Keratinocyte (primary cell): Measurements from ENCODE around the gene NOP16. TPM values are rescaled to one million over a fixed set of nuclear protein-coding genes. Genes with fewer than 3 reads are reported as not detected.
A peak's percentile ranks its signal among the peaks of the same experiment; 100 is the strongest.

Source experiments
- DNase-seq: peaks from one replicate; pipeline ENCODE4 v3.0.0-alpha.2; 2011; ENCODE audit warnings: low read depth, missing footprints, low spot score
- FAIRE-seq: peaks from 2 replicates; lab custom pipeline; 2011; peaks lifted over from hg19 to GRCh38; lab: Jason Lieb, UNC
- H2AFZ ChIP-seq: 2 replicates; pipeline ENCODE4 v1.6.0; 2012; ENCODE audit warnings: low read length, control low read depth, inconsistent platforms; ENCODE audit not compliant: control insufficient read depth
- H3K27ac ChIP-seq: 2 replicates; pipeline ENCODE4 v1.5.1; 2011; ENCODE audit warnings: low read length; ENCODE audit not compliant: control insufficient read depth, insufficient read depth
- H3K27me3 ChIP-seq: 3 replicates; pipeline ENCODE4 v1.6.0; 2011; ENCODE audit warnings: low read length; ENCODE audit not compliant: control insufficient read depth, insufficient read depth; ENCODE audit errors: extremely low read depth
- H3K36me3 ChIP-seq, 2 experiments: 2 replicates in 1 of 2; 3 replicates in 1 of 2; pipeline ENCODE4 v1.5.1; 2011; ENCODE audit warnings: low read length in 2 of 2, mild to moderate bottlenecking in 1 of 2; ENCODE audit not compliant: control insufficient read depth in 2 of 2, insufficient read depth in 2 of 2; ENCODE audit errors: extremely low read depth in 1 of 2
- H3K4me1 ChIP-seq: 3 replicates; pipeline ENCODE4 v1.5.1; 2011; ENCODE audit warnings: low read length; ENCODE audit not compliant: control insufficient read depth, insufficient read depth; ENCODE audit errors: extremely low read depth
- H3K4me2 ChIP-seq: 3 replicates; pipeline ENCODE4 v1.6.0; 2011; ENCODE audit warnings: low read depth, low read length; ENCODE audit not compliant: control insufficient read depth, insufficient read depth; ENCODE audit errors: extremely low read depth
- H3K4me3 ChIP-seq, 3 experiments: fragments of 200-600 bp in 1 of 3; sonication (generic) in 1 of 3; 2 replicates in 2 of 3; 3 replicates in 1 of 3; pipeline ENCODE4 v1.5.1; 2011 to 2016; ENCODE audit warnings: low read length in 3 of 3, mild to moderate bottlenecking in 3 of 3, control low read depth in 2 of 3, inconsistent platforms in 1 of 3, low read depth in 1 of 3, mixed read lengths in 1 of 3, mixed run types in 1 of 3, moderate library complexity in 1 of 3; ENCODE audit not compliant: control insufficient read depth in 2 of 3, insufficient read depth in 2 of 3; ENCODE audit errors: extremely low read depth in 1 of 3
- H3K79me2 ChIP-seq: 2 replicates; pipeline ENCODE4 v1.6.0; 2012; ENCODE audit warnings: low read length; ENCODE audit not compliant: control insufficient read depth, insufficient read depth
- H3K9ac ChIP-seq: 3 replicates; pipeline ENCODE4 v1.6.0; 2011; ENCODE audit warnings: low read length; ENCODE audit not compliant: control insufficient read depth, insufficient read depth; ENCODE audit errors: extremely low read depth
- H3K9me1 ChIP-seq: 3 replicates; pipeline ENCODE4 v1.6.0; 2011; ENCODE audit warnings: low read length; ENCODE audit not compliant: control insufficient read depth, insufficient read depth; ENCODE audit errors: extremely low read depth
- H3K9me3 ChIP-seq: 2 replicates; pipeline ENCODE4 v1.5.1; 2012; ENCODE audit warnings: low read depth, low read length; ENCODE audit not compliant: control insufficient read depth
- H4K20me1 ChIP-seq: 3 replicates; pipeline ENCODE4 v1.6.0; 2011; ENCODE audit warnings: low read length; ENCODE audit not compliant: control insufficient read depth, insufficient read depth; ENCODE audit errors: extremely low read depth
- EZH2 ChIP-seq: IDR thresholded peaks from one replicate; pipeline ENCODE4 v1.6.1; 2012; ENCODE audit warnings: inconsistent platforms, mild to moderate bottlenecking, low read length, moderate library complexity
- dilution Hi-C: fragments of 300-500 bp; cut with MboI; formaldehyde crosslinking; loops from one replicate; pipeline ENCODE4 v1.7.0; 2020; ENCODE audit warnings: low sequenced_read_pairs; ENCODE audit not compliant: extremely low pct_ligation_motif_present
- polyA plus RNA-seq, 5 experiments: library from polyadenylated mRNA; depleted of rRNA in 3 of 5; stranded (reverse) in 3 of 5; stranded (forward) in 1 of 5; unstranded in 1 of 5; fragments of >200 nt; gene quantifications; 1 replicate in 1 of 5; 2 replicates in 3 of 5; 3 replicates in 1 of 5; pipeline versions ENCODE4 v1.2.1 to v1.2.3, GENCODE V29; 2011 to 2012; ENCODE audit warnings: missing spikeins in 2 of 5, low read depth in 1 of 5, low replicate concordance in 1 of 5
- TF ChIP-seq, protein P1 (sequence below), 3 experiments: IDR thresholded peaks in 1 of 3; conservative IDR thresholded peaks in 1 of 3; optimal IDR thresholded peaks in 1 of 3; 2 replicates in 2 of 3; 3 replicates in 1 of 3; pipeline versions ENCODE3 to v1.5.1; 2011; ENCODE audit warnings: low read length in 3 of 3, mild to moderate bottlenecking in 3 of 3, moderate library complexity in 2 of 3, control low read depth in 1 of 3, inconsistent platforms in 1 of 3; ENCODE audit not compliant: insufficient read depth in 2 of 3; ENCODE audit errors: extremely low read depth in 1 of 3

NOP16 gene
- polyA plus RNA-seq, 1 donor (not counting 4 experiments of a cell fraction or from before 2014, with no cell fraction given), result 96.7 TPM

- peaks cover 60% of the 10 kb centered on the region for H3K79me2 ChIP-seq
- no peak overlapping the region for H3K4me3 ChIP-seq
Measured at GRCh38 chr5:176359658-176360057, 28.7 kb downstream of the NOP16 start.

GRCh38 chr5:176356179-176356566, 32.2 kb downstream of the NOP16 start:
- TF ChIP-seq EZH2, result no peak
- TF ChIP-seq, protein P1, sequence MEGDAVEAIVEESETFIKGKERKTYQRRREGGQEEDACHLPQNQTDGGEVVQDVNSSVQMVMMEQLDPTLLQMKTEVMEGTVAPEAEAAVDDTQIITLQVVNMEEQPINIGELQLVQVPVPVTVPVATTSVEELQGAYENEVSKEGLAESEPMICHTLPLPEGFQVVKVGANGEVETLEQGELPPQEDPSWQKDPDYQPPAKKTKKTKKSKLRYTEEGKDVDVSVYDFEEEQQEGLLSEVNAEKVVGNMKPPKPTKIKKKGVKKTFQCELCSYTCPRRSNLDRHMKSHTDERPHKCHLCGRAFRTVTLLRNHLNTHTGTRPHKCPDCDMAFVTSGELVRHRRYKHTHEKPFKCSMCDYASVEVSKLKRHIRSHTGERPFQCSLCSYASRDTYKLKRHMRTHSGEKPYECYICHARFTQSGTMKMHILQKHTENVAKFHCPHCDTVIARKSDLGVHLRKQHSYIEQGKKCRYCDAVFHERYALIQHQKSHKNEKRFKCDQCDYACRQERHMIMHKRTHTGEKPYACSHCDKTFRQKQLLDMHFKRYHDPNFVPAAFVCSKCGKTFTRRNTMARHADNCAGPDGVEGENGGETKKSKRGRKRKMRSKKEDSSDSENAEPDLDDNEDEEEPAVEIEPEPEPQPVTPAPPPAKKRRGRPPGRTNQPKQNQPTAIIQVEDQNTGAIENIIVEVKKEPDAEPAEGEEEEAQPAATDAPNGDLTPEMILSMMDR (optimal IDR thresholded peaks at IDR 0.05 in 1 of 3, IDR thresholded peaks at IDR 0.05 in 1 of 3, conservative IDR thresholded peaks at IDR 0.05 in 1 of 3; ENCODE audit: extremely low read depth in 1 of 3, insufficient read depth in 2 of 3, low read length in 3 of 3), result no peak
- H3K79me2 ChIP-seq, result peaks cover 75% of the 10 kb centered on the region
- H2AFZ ChIP-seq, result no peak overlapping the region
- H3K9ac ChIP-seq, result no peak overlapping the region
- no peaks in the 10 kb centered on the region for H3K9me3 ChIP-seq
- no peak overlapping the region for H3K4me3 ChIP-seq
- no peak for DNase-seq
- no peaks in the 10 kb centered on the region for H3K9me1 ChIP-seq
- H3K27me3 ChIP-seq, result no peaks in the 10 kb centered on the region
- H3K36me3 ChIP-seq, result peaks cover 26 to 30% of the 10 kb centered on the region in 2 experiments
- H3K4me1 ChIP-seq, result peaks cover 6% of the 10 kb centered on the region
- dilution Hi-C loops, result no loop called here
- H4K20me1 ChIP-seq, result peaks cover 2% of the 10 kb centered on the region
- H3K27ac ChIP-seq, result no peak overlapping the region
- no peak for FAIRE-seq
- H3K4me2 ChIP-seq, result no peak overlapping the region

More at GRCh38 chr5:176359658-176360057, 28.7 kb downstream of the NOP16 start:
- no peaks in the 10 kb centered on the region for H3K9me3 ChIP-seq
- DNase-seq, result no peak
- H3K4me1 ChIP-seq, result peaks cover 11% of the 10 kb centered on the region
- no peak overlapping the region for H3K27ac ChIP-seq
- dilution Hi-C loops, result no loop called here
- peaks cover 16 to 18% of the 10 kb centered on the region in 2 experiments for H3K36me3 ChIP-seq
- H3K27me3 ChIP-seq, result no peaks in the 10 kb centered on the region
- H2AFZ ChIP-seq, result no peak overlapping the region
- H3K4me2 ChIP-seq, result peak overlapping the region; percentile 11
- no peak for FAIRE-seq
- H3K9ac ChIP-seq, result no peak overlapping the region
- no peaks in the 10 kb centered on the region for H3K9me1 ChIP-seq
- TF ChIP-seq, protein P1 (optimal IDR thresholded peaks at IDR 0.05 in 1 of 3, IDR thresholded peaks at IDR 0.05 in 1 of 3, conservative IDR thresholded peaks at IDR 0.05 in 1 of 3; ENCODE audit: extremely low read depth in 1 of 3, insufficient read depth in 2 of 3, low read length in 3 of 3), result no peak
- TF ChIP-seq EZH2, result no peak
- peaks cover 2% of the 10 kb centered on the region for H4K20me1 ChIP-seq
